ENCODE data around the gene BCAT1.

DNA sequence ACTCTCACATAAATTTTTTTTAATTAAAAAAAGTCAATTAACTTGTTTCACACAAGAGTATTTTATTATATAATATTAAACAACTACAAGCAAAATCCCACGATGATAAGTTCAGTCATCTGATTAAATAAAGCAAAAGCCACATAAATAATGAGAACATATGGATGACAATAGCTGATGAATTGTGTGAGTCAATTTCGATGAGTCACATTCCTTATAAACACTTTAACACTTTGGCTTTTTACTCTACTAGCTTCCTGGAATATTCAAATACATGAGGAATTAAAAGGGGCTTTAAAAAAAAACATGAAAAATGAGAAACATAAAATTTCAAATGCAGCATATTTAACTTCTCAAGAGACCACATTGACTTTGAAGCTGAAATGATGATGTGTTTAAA lies 95.3 kb downstream of the BCAT1 start:
- TF ChIP-seq, protein P1, sequence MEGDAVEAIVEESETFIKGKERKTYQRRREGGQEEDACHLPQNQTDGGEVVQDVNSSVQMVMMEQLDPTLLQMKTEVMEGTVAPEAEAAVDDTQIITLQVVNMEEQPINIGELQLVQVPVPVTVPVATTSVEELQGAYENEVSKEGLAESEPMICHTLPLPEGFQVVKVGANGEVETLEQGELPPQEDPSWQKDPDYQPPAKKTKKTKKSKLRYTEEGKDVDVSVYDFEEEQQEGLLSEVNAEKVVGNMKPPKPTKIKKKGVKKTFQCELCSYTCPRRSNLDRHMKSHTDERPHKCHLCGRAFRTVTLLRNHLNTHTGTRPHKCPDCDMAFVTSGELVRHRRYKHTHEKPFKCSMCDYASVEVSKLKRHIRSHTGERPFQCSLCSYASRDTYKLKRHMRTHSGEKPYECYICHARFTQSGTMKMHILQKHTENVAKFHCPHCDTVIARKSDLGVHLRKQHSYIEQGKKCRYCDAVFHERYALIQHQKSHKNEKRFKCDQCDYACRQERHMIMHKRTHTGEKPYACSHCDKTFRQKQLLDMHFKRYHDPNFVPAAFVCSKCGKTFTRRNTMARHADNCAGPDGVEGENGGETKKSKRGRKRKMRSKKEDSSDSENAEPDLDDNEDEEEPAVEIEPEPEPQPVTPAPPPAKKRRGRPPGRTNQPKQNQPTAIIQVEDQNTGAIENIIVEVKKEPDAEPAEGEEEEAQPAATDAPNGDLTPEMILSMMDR (conservative IDR thresholded peaks at IDR 0.05; ENCODE audit: low read depth in 2 of 2), result no peak
- TF ChIP-seq CREB1 (CRISPR knock-in tag; IDR thresholded peaks at IDR 0.05; ENCODE audit: low read depth) (no peak), EZH2phosphoT487 (IDR thresholded peaks at IDR 0.05; ENCODE audit: unreplicated experiment) (no peak), POLR2AphosphoS5 (IDR thresholded peaks at IDR 0.05; ENCODE audit: low read depth) (no peak), EZH2 (IDR thresholded peaks at IDR 0.05; ENCODE audit: low read depth, unreplicated experiment) (no peak), ZNF331 (CRISPR knock-in tag; IDR thresholded peaks at IDR 0.05; ENCODE audit: low read depth) (no peak), NANOG (IDR thresholded peaks at IDR 0.05; ENCODE audit: borderline replicate concordance) (no peak), ZNF114 (CRISPR knock-in tag; IDR thresholded peaks at IDR 0.05) (no peak), JUNB (IDR thresholded peaks at IDR 0.05; ENCODE audit: unreplicated experiment) (no peak), STAT1 (IDR thresholded peaks at IDR 0.05; ENCODE audit: unreplicated experiment) (no peak)
- TF ChIP-seq, protein P2, sequence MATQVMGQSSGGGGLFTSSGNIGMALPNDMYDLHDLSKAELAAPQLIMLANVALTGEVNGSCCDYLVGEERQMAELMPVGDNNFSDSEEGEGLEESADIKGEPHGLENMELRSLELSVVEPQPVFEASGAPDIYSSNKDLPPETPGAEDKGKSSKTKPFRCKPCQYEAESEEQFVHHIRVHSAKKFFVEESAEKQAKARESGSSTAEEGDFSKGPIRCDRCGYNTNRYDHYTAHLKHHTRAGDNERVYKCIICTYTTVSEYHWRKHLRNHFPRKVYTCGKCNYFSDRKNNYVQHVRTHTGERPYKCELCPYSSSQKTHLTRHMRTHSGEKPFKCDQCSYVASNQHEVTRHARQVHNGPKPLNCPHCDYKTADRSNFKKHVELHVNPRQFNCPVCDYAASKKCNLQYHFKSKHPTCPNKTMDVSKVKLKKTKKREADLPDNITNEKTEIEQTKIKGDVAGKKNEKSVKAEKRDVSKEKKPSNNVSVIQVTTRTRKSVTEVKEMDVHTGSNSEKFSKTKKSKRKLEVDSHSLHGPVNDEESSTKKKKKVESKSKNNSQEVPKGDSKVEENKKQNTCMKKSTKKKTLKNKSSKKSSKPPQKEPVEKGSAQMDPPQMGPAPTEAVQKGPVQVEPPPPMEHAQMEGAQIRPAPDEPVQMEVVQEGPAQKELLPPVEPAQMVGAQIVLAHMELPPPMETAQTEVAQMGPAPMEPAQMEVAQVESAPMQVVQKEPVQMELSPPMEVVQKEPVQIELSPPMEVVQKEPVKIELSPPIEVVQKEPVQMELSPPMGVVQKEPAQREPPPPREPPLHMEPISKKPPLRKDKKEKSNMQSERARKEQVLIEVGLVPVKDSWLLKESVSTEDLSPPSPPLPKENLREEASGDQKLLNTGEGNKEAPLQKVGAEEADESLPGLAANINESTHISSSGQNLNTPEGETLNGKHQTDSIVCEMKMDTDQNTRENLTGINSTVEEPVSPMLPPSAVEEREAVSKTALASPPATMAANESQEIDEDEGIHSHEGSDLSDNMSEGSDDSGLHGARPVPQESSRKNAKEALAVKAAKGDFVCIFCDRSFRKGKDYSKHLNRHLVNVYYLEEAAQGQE (IDR thresholded peaks at IDR 0.05; ENCODE audit: unreplicated experiment), result no peak
- TF ChIP-seq, protein P3, sequence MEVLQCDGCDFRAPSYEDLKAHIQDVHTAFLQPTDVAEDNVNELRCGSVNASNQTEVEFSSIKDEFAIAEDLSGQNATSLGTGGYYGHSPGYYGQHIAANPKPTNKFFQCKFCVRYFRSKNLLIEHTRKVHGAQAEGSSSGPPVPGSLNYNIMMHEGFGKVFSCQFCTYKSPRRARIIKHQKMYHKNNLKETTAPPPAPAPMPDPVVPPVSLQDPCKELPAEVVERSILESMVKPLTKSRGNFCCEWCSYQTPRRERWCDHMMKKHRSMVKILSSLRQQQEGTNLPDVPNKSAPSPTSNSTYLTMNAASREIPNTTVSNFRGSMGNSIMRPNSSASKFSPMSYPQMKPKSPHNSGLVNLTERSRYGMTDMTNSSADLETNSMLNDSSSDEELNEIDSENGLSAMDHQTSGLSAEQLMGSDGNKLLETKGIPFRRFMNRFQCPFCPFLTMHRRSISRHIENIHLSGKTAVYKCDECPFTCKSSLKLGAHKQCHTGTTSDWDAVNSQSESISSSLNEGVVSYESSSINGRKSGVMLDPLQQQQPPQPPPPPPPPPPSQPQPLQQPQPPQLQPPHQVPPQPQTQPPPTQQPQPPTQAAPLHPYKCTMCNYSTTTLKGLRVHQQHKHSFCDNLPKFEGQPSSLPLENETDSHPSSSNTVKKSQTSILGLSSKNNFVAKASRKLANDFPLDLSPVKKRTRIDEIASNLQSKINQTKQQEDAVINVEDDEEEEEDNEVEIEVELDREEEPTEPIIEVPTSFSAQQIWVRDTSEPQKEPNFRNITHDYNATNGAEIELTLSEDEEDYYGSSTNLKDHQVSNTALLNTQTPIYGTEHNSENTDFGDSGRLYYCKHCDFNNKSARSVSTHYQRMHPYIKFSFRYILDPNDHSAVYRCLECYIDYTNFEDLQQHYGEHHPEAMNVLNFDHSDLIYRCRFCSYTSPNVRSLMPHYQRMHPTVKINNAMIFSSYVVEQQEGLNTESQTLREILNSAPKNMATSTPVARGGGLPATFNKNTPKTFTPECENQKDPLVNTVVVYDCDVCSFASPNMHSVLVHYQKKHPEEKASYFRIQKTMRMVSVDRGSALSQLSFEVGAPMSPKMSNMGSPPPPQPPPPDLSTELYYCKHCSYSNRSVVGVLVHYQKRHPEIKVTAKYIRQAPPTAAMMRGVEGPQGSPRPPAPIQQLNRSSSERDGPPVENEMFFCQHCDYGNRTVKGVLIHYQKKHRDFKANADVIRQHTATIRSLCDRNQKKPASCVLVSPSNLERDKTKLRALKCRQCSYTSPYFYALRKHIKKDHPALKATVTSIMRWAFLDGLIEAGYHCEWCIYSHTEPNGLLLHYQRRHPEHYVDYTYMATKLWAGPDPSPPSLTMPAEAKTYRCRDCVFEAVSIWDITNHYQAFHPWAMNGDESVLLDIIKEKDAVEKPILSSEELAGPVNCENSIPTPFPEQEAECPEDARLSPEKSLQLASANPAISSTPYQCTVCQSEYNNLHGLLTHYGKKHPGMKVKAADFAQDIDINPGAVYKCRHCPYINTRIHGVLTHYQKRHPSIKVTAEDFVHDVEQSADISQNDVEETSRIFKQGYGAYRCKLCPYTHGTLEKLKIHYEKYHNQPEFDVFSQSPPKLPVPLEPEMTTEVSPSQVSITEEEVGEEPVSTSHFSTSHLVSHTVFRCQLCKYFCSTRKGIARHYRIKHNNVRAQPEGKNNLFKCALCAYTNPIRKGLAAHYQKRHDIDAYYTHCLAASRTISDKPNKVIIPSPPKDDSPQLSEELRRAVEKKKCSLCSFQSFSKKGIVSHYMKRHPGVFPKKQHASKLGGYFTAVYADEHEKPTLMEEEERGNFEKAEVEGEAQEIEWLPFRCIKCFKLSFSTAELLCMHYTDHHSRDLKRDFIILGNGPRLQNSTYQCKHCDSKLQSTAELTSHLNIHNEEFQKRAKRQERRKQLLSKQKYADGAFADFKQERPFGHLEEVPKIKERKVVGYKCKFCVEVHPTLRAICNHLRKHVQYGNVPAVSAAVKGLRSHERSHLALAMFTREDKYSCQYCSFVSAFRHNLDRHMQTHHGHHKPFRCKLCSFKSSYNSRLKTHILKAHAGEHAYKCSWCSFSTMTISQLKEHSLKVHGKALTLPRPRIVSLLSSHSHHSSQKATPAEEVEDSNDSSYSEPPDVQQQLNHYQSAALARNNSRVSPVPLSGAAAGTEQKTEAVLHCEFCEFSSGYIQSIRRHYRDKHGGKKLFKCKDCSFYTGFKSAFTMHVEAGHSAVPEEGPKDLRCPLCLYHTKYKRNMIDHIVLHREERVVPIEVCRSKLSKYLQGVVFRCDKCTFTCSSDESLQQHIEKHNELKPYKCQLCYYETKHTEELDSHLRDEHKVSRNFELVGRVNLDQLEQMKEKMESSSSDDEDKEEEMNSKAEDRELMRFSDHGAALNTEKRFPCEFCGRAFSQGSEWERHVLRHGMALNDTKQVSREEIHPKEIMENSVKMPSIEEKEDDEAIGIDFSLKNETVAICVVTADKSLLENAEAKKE (CRISPR knock-in tag; IDR thresholded peaks at IDR 0.05), result no peak
- TF ChIP-seq, protein P4, sequence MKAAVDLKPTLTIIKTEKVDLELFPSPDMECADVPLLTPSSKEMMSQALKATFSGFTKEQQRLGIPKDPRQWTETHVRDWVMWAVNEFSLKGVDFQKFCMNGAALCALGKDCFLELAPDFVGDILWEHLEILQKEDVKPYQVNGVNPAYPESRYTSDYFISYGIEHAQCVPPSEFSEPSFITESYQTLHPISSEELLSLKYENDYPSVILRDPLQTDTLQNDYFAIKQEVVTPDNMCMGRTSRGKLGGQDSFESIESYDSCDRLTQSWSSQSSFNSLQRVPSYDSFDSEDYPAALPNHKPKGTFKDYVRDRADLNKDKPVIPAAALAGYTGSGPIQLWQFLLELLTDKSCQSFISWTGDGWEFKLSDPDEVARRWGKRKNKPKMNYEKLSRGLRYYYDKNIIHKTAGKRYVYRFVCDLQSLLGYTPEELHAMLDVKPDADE (IDR thresholded peaks at IDR 0.05), result no peak
